K562 (cell line): ENCODE data around the gene GPR142. TPM values are rescaled to one million over a fixed set of nuclear protein-coding genes. Genes with fewer than 3 reads are reported as not detected.

Source experiments
- ATAC-seq: fragments of 200-7000 bp; cut with Tn5 transposase; 3 replicates; pipeline ENCODE4 v1.9.1; 2020; ENCODE audit warnings: moderate library complexity
- BruUV-seq: library from RNA; stranded (reverse); fragments of 400-500 nt; replicated peaks from 2 replicates; lab custom pipeline; 2021; lab: Mats Ljungman, UMichigan
- CTCF ChIA-PET: fragments of 300-600 bp; formaldehyde crosslinking; extraction: SDS; loops from one replicate; lab custom pipeline; 2021; ENCODE audit warnings: low intra/inter-chr PET ratio; lab: Yijun Ruan, JAX
- POLR2A ChIA-PET: fragments of 300-600, 350-650 bp; sonication (Branson Sonifier 250); formaldehyde crosslinking; extraction: SDS; loops from one replicate; lab custom pipeline; 2021; ENCODE audit warnings: antibody characterized with exemption, inconsistent platforms; lab: Yijun Ruan, JAX
- DNase-seq, 4 experiments: peaks; one replicate each; pipeline versions ENCODE4 v3.0.0 to v3.0.0-alpha.2; 2011 to 2018; ENCODE audit warnings: low spot score in 3 of 4, mixed read lengths in 3 of 4; ENCODE audit errors: extremely low read depth in 1 of 4
- FAIRE-seq: peaks from 2 replicates; lab custom pipeline; 2011; peaks lifted over from hg19 to GRCh38; lab: Jason Lieb, UNC
- H2AFZ ChIP-seq: 2 replicates; pipeline ENCODE4 v1.6.0; 2011; ENCODE audit warnings: low read depth, low read length, control low read depth, inconsistent platforms
- H3K27ac ChIP-seq: fragments of 200-600 bp; 3 replicates; pipeline ENCODE4 v1.8.0; 2011; ENCODE audit warnings: low read depth, mild to moderate bottlenecking, control low read depth, inconsistent platforms, low read length, moderate library complexity, mixed read lengths; ENCODE audit errors: extremely low read depth
- H3K27me3 ChIP-seq, 2 experiments: fragments of 300-600 bp in 1 of 2; 2 replicates in 1 of 2; 3 replicates in 1 of 2; pipeline versions ENCODE4 v1.6.0 to v1.8.0; 2011; ENCODE audit warnings: inconsistent platforms in 2 of 2, low read length in 2 of 2, mild to moderate bottlenecking in 1 of 2, mixed read lengths in 1 of 2, moderate library complexity in 1 of 2; ENCODE audit not compliant: control insufficient read depth in 2 of 2, insufficient read depth in 2 of 2
- H3K36me3 ChIP-seq: fragments of 300-600 bp; 3 replicates; pipeline ENCODE4 v1.8.0; 2011; ENCODE audit warnings: mild to moderate bottlenecking, low read length, inconsistent platforms; ENCODE audit not compliant: control insufficient read depth, insufficient read depth
- H3K4me1 ChIP-seq, 2 experiments: fragments of 200-600 bp in 1 of 2; replicated peaks in 1 of 2; 2 replicates in 1 of 2; 3 replicates in 1 of 2; pipeline versions ENCODE4 v1.5.1 to v1.8.0; 2011; ENCODE audit warnings: inconsistent platforms in 2 of 2, low read length in 2 of 2, mild to moderate bottlenecking in 1 of 2, mixed read lengths in 1 of 2, moderate library complexity in 1 of 2; ENCODE audit not compliant: control insufficient read depth in 2 of 2, insufficient read depth in 2 of 2
- H3K4me2 ChIP-seq: 2 replicates; pipeline ENCODE4 v1.6.1; 2011; ENCODE audit warnings: low read length, control low read depth, inconsistent platforms, mixed read lengths; ENCODE audit not compliant: insufficient read depth
- H3K4me3 ChIP-seq: fragments of 200-600 bp; sonication (generic), shearing (Covaris generic); 2 replicates; pipeline ENCODE4 v1.5.1; 2016; ENCODE audit warnings: control low read depth, inconsistent platforms
- H3K79me2 ChIP-seq: fragments of 200-600 bp; 3 replicates; pipeline ENCODE4 v1.8.0; 2011; ENCODE audit warnings: low read length, inconsistent platforms; ENCODE audit not compliant: control insufficient read depth, insufficient read depth
- H3K9ac ChIP-seq, 2 experiments: 2 replicates each; pipeline versions ENCODE4 v1.6.0 to v1.6.1; 2011; ENCODE audit warnings: low read depth in 2 of 2, low read length in 2 of 2, control low read depth in 1 of 2, inconsistent platforms in 1 of 2, mild to moderate bottlenecking in 1 of 2, mixed read lengths in 1 of 2; ENCODE audit not compliant: insufficient read depth in 1 of 2
- H3K9me1 ChIP-seq: one replicate; pipeline ENCODE4 v1.6.0; 2011; ENCODE audit warnings: inconsistent platforms, mild to moderate bottlenecking, low read length, moderate library complexity; ENCODE audit not compliant: control insufficient read depth, insufficient read depth
- H3K9me3 ChIP-seq: replicated peaks from 2 replicates; pipeline ENCODE4 v1.5.1; 2011; ENCODE audit warnings: low read depth, low read length, inconsistent platforms; ENCODE audit not compliant: control insufficient read depth, insufficient read depth
- H4K20me1 ChIP-seq: replicated peaks from 2 replicates; pipeline ENCODE4 v1.6.1; 2011; ENCODE audit warnings: low read length, inconsistent platforms, mixed read lengths; ENCODE audit not compliant: control insufficient read depth, insufficient read depth
- NFIC ChIP-seq: fragments of 450-650 bp; IDR thresholded peaks from 2 replicates; pipeline ENCODE4 v1.6.1; 2017; ENCODE audit warnings: mild to moderate bottlenecking, inconsistent platforms
- SP2 ChIP-seq: IDR thresholded peaks from 2 replicates; pipeline ENCODE4 v1.6.1; 2011; ENCODE audit warnings: mild to moderate bottlenecking, low read depth, low read length, moderate library complexity; ENCODE audit not compliant: poor library complexity, severe bottlenecking; ENCODE audit errors: extremely low read depth
- STAT5B ChIP-seq: fragments of 250-450 bp; sonication (Bioruptor Pico); IDR thresholded peaks from 2 replicates; pipeline ENCODE4 v1.8.0; 2021; ENCODE audit warnings: mild to moderate bottlenecking, inconsistent platforms
- TGIF2 ChIP-seq: sonication (generic); formaldehyde crosslinking; IDR thresholded peaks from 2 replicates; pipeline ENCODE4 v1.8.1; 2022; ENCODE audit warnings: mild to moderate bottlenecking, missing genetic modification reagents, moderate library complexity
- WGBS: fragments of 100-300 bp; shearing (Covaris generic); methylation state at CpG from one replicate; pipeline ENCODE4 v1.1.6; 2016; ENCODE audit warnings: low coverage, mixed read lengths; ENCODE audit not compliant: insufficient coverage; ENCODE audit errors: missing lambda C conversion rate; 5-methylcytosine and 5-hydroxymethylcytosine counted together
- in situ Hi-C: fragments of 300-500 bp; cut with MboI; formaldehyde crosslinking; loops from 4 replicates; pipeline ENCODE4 v1.15.0; 2018; ENCODE audit warnings: inconsistent platforms, mixed read lengths
- intact Hi-C: fragments of 100-400 bp; cut with micrococcal nuclease; formaldehyde crosslinking; loops from 2 replicates; pipeline ENCODE4 v1.14.2; 2022
- polyA plus RNA-seq, 8 experiments: library from polyadenylated mRNA; depleted of rRNA in 4 of 8; stranded (reverse) in 5 of 8; unstranded in 3 of 8; fragments of >200 nt; fragmentation: Nextera tagmentation in 2 of 8; fragmentation: Illumina TruSeq in 1 of 8; extraction: Ambion mirVana in 2 of 8; extraction: Trizol in 1 of 8; gene quantifications; 2 replicates each; pipeline versions ENCODE4 v1.2.1 to v1.2.3, GENCODE V29; 2011 to 2014; ENCODE audit warnings: inconsistent platforms in 1 of 8, missing spikeins in 1 of 8
- total RNA-seq, 7 experiments: library from RNA; depleted of rRNA in 6 of 7; stranded (reverse); fragments of >200 nt in 6 of 7; fragmentation: Illumina TruSeq in 2 of 7; extraction: Trizol in 2 of 7; gene quantifications; 2 replicates each; pipeline versions ENCODE4 v1.2.1 to v1.2.3, GENCODE V29; 2011 to 2021; ENCODE audit warnings: low replicate concordance in 1 of 7
- TF ChIP-seq, protein P1 (sequence below): fragments of 450-650 bp; IDR thresholded peaks from 2 replicates; pipeline ENCODE4 v1.6.1; 2016; ENCODE audit warnings: missing biosample characterization, missing genetic modification characterization
- TF ChIP-seq, protein P2 (sequence below): fragments of 450-650 bp; IDR thresholded peaks from 2 replicates; pipeline ENCODE4 v1.6.1; 2017; ENCODE audit warnings: mild to moderate bottlenecking, moderate library complexity
- TF ChIP-seq, protein P3 (sequence below): fragments of 250-450 bp; sonication (Bioruptor Pico); IDR thresholded peaks from 2 replicates; pipeline ENCODE4 v1.4.0; 2020; ENCODE audit warnings: mild to moderate bottlenecking, moderate library complexity
- TF ChIP-seq, protein P4 (sequence below): fragments of 450-650 bp; IDR thresholded peaks from 2 replicates; pipeline ENCODE4 v1.6.1; 2016; ENCODE audit warnings: low read depth, mild to moderate bottlenecking, moderate library complexity

Gene GPR142
- total and polyA plus RNA-seq, 9 of the 15 experiments (the other 6 are each of a cell fraction or from before 2014, with no cell fraction given), result not detected

DNA sequence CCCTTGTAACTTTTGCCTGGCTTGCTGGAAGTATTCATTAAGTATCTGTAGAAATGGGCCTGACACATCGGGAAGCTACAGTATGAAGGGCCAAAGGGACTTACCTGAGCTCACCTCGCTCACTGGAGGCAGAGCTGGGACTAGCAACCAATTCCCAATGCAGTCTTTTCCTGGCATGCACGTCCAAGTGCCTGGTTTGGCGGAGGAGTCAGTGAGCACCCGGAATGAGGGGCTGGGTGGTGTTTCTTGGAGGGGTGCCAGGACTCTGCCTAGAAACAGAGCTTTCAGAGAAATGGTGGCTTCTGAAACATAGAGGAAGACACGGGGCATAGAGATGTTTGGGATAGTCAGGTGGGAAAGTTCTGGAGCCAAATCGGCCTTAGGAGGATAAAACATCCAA is 46.2 kb downstream of the GPR142 start:
- in situ Hi-C loops (no loop called here), intact Hi-C loops (no loop called here)
- Histone ChIP-seq H3K27ac (no peak overlapping the region), H2AFZ (no peak overlapping the region), H3K4me2 (no peak overlapping the region), H4K20me1 (0 out of 2 replicates have a peak, but pooled peaks cover 4% of the 10 kb centered on the region), H3K4me1 (peaks cover 0 to 3% of the 10 kb centered on the region in 2 experiments; a peak in 1 of 5 replicates), H3K79me2 (no peaks in the 10 kb centered on the region), H3K9ac (no peak overlapping the region), H3K36me3 (no peaks in the 10 kb centered on the region), H3K27me3 (peaks cover 17 to 45% of the 10 kb centered on the region in 2 experiments), H3K9me3 (no peaks in the 10 kb centered on the region), H3K4me3 (no peak overlapping the region), H3K9me1 (no peaks in the 10 kb centered on the region)
- FAIRE-seq (no peak), ATAC-seq (no peak), DNase-seq (no peak)
- ChIA-PET CTCF (no interaction called here), POLR2A (interaction anchor here (1.4 kb wide), 1 partner anchor 30 kb away, joined by 4 read pairs; no protein-coding TSS in a partner anchor)
- no TSS peak for BruUV-seq
- WGBS, result 5% methylated on average over 7 of the region's 7 CpGs
- peak; percentile 30; the same call in 1 of the 2 replicates for TF ChIP-seq NFIC
- TF ChIP-seq, protein P1, sequence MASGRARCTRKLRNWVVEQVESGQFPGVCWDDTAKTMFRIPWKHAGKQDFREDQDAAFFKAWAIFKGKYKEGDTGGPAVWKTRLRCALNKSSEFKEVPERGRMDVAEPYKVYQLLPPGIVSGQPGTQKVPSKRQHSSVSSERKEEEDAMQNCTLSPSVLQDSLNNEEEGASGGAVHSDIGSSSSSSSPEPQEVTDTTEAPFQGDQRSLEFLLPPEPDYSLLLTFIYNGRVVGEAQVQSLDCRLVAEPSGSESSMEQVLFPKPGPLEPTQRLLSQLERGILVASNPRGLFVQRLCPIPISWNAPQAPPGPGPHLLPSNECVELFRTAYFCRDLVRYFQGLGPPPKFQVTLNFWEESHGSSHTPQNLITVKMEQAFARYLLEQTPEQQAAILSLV (tag), result no peak
- TF ChIP-seq, all 486 proteins: peak for 1

DNA sequence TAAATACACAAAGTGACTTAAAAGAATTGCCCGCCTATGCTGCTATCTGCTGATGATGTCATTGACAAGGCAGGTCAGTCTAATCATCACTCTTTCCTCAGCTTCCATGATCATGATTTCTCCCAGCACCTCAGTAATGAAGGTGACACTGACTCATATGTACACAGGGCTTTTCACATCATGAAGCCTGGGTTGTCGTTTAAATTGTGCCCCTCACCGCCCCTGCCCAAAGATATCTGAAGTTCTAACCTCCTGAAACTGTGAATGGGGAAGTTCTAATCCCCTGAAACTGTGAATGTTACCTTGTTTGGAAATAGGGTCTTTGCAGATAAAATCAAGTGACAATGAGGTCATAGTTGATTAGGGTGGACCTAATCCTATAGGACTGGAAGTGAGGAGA is 47.2 kb downstream of the GPR142 start:
- in situ Hi-C loops (no loop called here), intact Hi-C loops (no loop called here)
- no peak for DNase-seq
- Histone ChIP-seq H3K36me3 (no peaks in the 10 kb centered on the region), H3K27ac (no peak overlapping the region), H3K9me3 (no peaks in the 10 kb centered on the region), H3K27me3 (peaks cover 17 to 45% of the 10 kb centered on the region in 2 experiments), H3K9ac (no peak overlapping the region), H2AFZ (no peak overlapping the region), H3K4me1 (peaks cover 5 to 6% of the 10 kb centered on the region in 2 experiments; a peak in 3 of 5 replicates), H3K4me3 (no peak overlapping the region), H3K79me2 (no peaks in the 10 kb centered on the region), H3K9me1 (no peaks in the 10 kb centered on the region), H4K20me1 (0 out of 2 replicates have a peak, but pooled peaks cover 4% of the 10 kb centered on the region), H3K4me2 (no peak overlapping the region)
- ChIA-PET CTCF (no interaction called here), POLR2A (interaction anchor here (0.7 to 1.4 kb wide), 2 partner anchors 11 to 29 kb away, joined by 3 to 4 read pairs; no protein-coding TSS in a partner anchor)
- no peak for ATAC-seq
- WGBS, result 12% methylated on average over 3 of the region's 3 CpGs
- no peak for FAIRE-seq
- BruUV-seq, result no TSS peak
- TF ChIP-seq, protein P2, sequence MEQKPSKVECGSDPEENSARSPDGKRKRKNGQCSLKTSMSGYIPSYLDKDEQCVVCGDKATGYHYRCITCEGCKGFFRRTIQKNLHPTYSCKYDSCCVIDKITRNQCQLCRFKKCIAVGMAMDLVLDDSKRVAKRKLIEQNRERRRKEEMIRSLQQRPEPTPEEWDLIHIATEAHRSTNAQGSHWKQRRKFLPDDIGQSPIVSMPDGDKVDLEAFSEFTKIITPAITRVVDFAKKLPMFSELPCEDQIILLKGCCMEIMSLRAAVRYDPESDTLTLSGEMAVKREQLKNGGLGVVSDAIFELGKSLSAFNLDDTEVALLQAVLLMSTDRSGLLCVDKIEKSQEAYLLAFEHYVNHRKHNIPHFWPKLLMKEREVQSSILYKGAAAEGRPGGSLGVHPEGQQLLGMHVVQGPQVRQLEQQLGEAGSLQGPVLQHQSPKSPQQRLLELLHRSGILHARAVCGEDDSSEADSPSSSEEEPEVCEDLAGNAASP, result no peak
- no peak for TF ChIP-seq STAT5B
- TF ChIP-seq, protein P3, sequence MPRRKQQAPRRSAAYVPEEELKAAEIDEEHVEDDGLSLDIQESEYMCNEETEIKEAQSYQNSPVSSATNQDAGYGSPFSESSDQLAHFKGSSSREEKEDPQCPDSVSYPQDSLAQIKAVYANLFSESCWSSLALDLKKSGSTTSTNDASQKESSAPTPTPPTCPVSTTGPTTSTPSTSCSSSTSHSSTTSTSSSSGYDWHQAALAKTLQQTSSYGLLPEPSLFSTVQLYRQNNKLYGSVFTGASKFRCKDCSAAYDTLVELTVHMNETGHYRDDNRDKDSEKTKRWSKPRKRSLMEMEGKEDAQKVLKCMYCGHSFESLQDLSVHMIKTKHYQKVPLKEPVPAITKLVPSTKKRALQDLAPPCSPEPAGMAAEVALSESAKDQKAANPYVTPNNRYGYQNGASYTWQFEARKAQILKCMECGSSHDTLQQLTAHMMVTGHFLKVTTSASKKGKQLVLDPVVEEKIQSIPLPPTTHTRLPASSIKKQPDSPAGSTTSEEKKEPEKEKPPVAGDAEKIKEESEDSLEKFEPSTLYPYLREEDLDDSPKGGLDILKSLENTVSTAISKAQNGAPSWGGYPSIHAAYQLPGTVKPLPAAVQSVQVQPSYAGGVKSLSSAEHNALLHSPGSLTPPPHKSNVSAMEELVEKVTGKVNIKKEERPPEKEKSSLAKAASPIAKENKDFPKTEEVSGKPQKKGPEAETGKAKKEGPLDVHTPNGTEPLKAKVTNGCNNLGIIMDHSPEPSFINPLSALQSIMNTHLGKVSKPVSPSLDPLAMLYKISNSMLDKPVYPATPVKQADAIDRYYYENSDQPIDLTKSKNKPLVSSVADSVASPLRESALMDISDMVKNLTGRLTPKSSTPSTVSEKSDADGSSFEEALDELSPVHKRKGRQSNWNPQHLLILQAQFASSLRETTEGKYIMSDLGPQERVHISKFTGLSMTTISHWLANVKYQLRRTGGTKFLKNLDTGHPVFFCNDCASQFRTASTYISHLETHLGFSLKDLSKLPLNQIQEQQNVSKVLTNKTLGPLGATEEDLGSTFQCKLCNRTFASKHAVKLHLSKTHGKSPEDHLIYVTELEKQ (CRISPR knock-in tag), result no peak
- TF ChIP-seq TGIF2, result no peak
- TF ChIP-seq, protein P4, sequence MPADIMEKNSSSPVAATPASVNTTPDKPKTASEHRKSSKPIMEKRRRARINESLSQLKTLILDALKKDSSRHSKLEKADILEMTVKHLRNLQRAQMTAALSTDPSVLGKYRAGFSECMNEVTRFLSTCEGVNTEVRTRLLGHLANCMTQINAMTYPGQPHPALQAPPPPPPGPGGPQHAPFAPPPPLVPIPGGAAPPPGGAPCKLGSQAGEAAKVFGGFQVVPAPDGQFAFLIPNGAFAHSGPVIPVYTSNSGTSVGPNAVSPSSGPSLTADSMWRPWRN, result no peak
- TF ChIP-seq SP2, result no peak
